ENCODE data around the gene KLLN.

The KLLN gene

DNA sequence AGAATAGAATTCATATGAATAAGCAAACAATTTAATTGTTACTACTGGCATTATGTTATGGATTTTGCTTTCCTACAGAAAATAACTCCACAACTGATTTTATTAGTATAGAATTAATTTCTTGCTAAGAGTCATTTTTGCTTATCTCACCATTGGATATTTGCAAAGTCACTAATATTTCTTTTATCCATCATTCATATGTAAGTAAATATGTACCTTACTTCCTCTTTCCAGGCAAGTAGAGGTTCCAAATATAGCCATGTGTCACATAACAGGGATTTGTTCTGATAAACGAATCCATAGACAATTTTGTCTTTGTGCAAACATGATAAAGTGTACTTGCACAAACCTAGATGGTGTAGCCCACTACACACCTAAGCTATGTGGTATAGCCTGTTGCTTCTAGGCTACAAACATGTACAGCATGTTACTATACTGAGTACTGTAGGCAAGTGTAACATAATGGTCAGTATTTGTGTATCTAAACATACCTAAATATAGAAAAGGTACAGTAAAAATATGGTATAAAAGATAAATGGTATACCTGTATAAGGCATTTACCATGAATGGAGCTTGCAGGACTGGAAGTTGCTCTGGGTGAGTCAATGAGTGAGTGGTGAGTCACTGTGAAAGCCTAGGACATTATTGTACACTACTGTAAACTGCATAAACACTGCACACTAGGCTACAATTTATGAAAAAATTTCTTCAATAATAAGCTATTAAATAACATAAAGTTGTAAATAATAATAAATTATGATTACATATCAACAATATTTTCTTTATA is 18.3 kb downstream of the KLLN start:
- TF ChIP-seq, protein P1, sequence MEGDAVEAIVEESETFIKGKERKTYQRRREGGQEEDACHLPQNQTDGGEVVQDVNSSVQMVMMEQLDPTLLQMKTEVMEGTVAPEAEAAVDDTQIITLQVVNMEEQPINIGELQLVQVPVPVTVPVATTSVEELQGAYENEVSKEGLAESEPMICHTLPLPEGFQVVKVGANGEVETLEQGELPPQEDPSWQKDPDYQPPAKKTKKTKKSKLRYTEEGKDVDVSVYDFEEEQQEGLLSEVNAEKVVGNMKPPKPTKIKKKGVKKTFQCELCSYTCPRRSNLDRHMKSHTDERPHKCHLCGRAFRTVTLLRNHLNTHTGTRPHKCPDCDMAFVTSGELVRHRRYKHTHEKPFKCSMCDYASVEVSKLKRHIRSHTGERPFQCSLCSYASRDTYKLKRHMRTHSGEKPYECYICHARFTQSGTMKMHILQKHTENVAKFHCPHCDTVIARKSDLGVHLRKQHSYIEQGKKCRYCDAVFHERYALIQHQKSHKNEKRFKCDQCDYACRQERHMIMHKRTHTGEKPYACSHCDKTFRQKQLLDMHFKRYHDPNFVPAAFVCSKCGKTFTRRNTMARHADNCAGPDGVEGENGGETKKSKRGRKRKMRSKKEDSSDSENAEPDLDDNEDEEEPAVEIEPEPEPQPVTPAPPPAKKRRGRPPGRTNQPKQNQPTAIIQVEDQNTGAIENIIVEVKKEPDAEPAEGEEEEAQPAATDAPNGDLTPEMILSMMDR (IDR thresholded peaks at IDR 0.05; ENCODE audit: insufficient read depth, low read depth, low read length, missing control alignments), result no peak
- DNase-seq (ENCODE audit: low read depth), result peak; percentile 83
- no peak overlapping the region for H3K4me3 ChIP-seq (ENCODE audit: low read length)

DNA sequence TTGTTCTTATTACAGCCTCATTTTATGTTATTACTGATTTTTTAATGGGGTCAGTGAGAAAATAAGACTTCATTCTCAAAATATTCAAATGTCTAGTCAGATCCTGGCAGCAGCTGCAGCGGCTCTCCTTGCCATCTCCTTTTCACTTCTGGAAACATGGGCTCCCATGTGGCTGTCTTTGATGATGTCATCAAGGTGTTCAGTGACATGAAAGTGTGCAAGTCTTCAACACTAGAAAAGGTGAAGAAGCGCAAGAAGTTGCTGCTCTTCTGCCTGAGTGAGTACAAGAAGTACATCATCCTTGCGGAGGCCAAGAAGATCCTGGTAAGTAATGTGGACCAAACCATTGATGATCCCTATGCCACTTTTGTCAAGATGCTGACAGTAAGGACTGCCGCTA is 19.6 kb downstream of the KLLN start:
- TF ChIP-seq, protein P1 (IDR thresholded peaks at IDR 0.05; ENCODE audit: insufficient read depth, low read depth, low read length, missing control alignments), result no peak

DNA sequence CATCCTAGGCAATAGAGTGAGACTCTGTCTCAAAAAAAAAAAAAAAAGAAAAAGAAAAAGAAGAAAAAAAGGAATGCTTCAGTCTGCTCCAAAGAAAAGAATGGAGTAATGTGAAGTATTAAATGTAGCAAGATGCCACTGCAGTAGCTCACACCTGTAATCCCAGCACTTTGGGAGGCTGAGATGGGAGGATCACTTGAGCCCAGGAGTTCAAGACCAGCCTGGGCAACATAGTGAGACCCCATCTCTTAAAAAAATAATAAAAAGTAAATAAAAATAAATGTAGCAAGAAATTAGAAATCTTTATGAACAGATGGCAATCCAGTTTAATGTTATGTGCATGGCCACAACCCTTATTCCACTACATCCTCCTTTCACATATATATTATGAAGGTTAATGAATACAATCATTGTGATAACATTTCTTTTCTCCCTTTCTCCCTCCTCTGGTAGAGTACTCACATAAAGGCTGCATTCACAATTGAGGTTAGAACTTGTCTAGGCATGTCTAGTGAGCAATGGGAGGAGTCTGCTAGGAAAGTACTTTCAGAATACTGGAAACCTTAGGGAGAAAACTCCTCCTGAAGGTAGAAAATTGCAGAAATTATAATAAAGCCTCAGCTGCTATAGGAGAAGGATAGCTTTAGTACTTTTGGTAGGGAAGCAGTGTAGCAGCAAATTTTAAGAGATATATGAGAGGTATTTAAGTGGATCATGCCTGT is 20.4 kb downstream of the KLLN start:
- H3K4me3 ChIP-seq (ENCODE audit: low read length), result no peak overlapping the region
- TF ChIP-seq, protein P1 (IDR thresholded peaks at IDR 0.05; ENCODE audit: insufficient read depth, low read depth, low read length, missing control alignments), result no peak
- DNase-seq (ENCODE audit: low read depth), result peak; percentile 86

More for the DNA sequence above, 19.6 kb downstream of the KLLN start:
- no peak for DNase-seq (ENCODE audit: low read depth)
- no peak overlapping the region for H3K4me3 ChIP-seq (ENCODE audit: low read length)

DNA sequence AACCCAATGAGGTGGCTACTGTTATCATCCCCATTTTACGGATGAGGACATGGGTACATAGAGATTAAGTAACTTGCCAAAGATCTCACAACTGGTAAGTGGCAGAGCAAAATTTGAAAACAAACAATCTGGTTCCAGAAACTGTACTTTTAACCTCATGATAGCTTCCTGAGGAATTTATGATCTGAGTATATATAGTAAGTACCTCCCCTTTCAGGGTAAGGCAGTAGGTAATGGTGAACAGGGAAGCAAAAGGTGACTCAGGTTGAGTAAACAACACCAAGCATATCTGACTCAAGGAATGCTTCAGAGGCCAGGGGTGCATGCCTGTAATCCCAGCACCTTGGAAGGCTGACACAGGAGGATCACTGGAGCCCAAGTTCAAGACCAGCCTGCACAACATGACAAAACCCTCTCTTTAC is 21.1 kb downstream of the KLLN start:
- TF ChIP-seq, protein P1 (IDR thresholded peaks at IDR 0.05; ENCODE audit: insufficient read depth, low read depth, low read length, missing control alignments), result no peak

DNA sequence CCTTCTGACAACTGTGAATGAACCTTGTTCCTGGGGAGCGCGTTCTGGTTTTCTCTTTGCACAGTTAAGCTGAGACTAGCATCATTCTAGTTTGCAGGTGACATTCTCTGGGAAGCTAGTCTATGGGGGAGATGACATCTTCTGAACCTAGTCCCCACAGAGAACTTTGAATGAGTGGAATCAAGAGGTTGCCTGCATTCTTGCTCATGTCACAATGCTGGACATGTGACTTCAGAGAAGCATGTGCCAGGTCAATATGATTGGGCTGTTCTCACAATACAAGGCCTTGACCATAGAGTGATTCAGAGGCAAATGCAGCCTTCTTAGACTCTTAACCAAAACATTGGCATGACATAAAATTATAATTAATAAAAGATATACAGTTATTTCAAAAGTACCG is 22.1 kb downstream of the KLLN start:
- DNase-seq (ENCODE audit: low read depth), result no peak
- TF ChIP-seq, protein P1 (IDR thresholded peaks at IDR 0.05; ENCODE audit: insufficient read depth, low read depth, low read length, missing control alignments), result no peak
- no peak overlapping the region for H3K4me3 ChIP-seq (ENCODE audit: low read length)

More for the DNA sequence above, 21.1 kb downstream of the KLLN start:
- no peak overlapping the region for H3K4me3 ChIP-seq (ENCODE audit: low read length)
- DNase-seq (ENCODE audit: low read depth), result peak; percentile 97

DNA sequence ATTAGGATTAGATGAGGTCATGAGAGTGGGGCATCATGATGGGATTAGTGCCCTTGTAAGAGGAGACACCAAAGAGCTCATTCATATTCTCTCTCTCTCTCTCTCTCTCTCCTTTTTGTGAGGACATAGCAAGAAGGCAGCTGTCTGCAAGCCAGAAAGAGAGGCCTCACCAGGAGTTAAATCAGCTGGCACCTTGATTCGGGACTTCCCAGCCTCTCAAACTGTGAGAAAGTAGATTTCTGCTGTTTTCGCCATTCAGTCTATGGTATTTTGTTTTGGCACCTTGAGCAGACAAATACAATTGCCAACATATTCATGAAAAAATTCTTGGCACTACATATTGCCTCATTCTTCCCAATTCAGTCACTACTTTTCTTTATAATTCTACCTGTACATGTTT is 24.7 kb downstream of the KLLN start:
- DNase-seq (ENCODE audit: low read depth), result no peak
- TF ChIP-seq, protein P1 (IDR thresholded peaks at IDR 0.05; ENCODE audit: insufficient read depth, low read depth, low read length, missing control alignments), result no peak
- H3K4me3 ChIP-seq (ENCODE audit: low read length), result no peak overlapping the region

Measured in epithelial cell of esophagus (primary cell).